Gastrocnemius medialis (tissue), 4 donors: ENCODE data around the gene MEP1A. TPM values are rescaled to one million over a fixed set of nuclear protein-coding genes. Genes with fewer than 3 reads are reported as not detected.
"Not testable (repeated sequence)": the region's sequence is repeated elsewhere in the genome, so short reads cannot be mapped to it uniquely, and the experiment has no call there.

Experiments
- ATAC-seq, 2 donors: fragments of 150-250 bp; one replicate each; pipeline ENCODE4 v1.9.1; 2016
- DNase-seq, 2 donors: peaks; one replicate each; pipeline ENCODE4 v3.0.0-alpha.2; 2019
- H3K27ac ChIP-seq, 4 donors: fragments of 200-600 bp; sonication (generic); 1 replicate in 1 of 4; 2 replicates in 3 of 4; pipeline ENCODE4 v1.5.1; 2016 to 2018; ENCODE audit warnings: mild to moderate bottlenecking in 2 of 4, moderate library complexity in 1 of 4
- H3K27me3 ChIP-seq, 3 donors: fragments of 200-600 bp; sonication (generic) in 2 of 3; 1 replicate in 1 of 3; 2 replicates in 2 of 3; pipeline versions ENCODE4 v1.5.1 to v1.6.0; 2016 to 2019; ENCODE audit warnings: mild to moderate bottlenecking in 1 of 3, moderate library complexity in 1 of 3
- H3K36me3 ChIP-seq, 2 donors: fragments of 200-600 bp; sonication (generic) in 1 of 2; one replicate each; pipeline ENCODE4 v1.5.1; 2017 to 2018
- H3K4me1 ChIP-seq, 2 donors: fragments of 200-600 bp; sonication (generic) in 1 of 2; one replicate each; pipeline ENCODE4 v1.5.1; 2016 to 2017; ENCODE audit warnings: mild to moderate bottlenecking in 2 of 2
- H3K4me3 ChIP-seq, 4 donors: fragments of 200-600 bp; sonication (generic) in 3 of 4; 1 replicate in 1 of 4; 2 replicates in 3 of 4; pipeline ENCODE4 v1.5.1; 2016 to 2019; ENCODE audit warnings: mild to moderate bottlenecking in 2 of 4
- H3K9me3 ChIP-seq, 3 donors: fragments of 200-600 bp; sonication (generic) in 2 of 3; 1 replicate in 1 of 3; 2 replicates in 2 of 3; pipeline ENCODE4 v1.5.1; 2016 to 2019
- CTCF ChIP-seq, 5 experiments: fragments of 450-650 bp in 3 of 5; fragments of 200-600 bp in 2 of 5; sonication (generic) in 2 of 5; IDR thresholded peaks in 4 of 5; conservative IDR thresholded peaks in 1 of 5; 1 replicate in 4 of 5; 2 replicates in 1 of 5; pipeline ENCODE4 v1.5.1; 2016 to 2019; ENCODE audit warnings: antibody characterized with exemption in 5 of 5, mild to moderate bottlenecking in 3 of 5, moderate library complexity in 3 of 5
- POLR2A ChIP-seq, 2 donors: fragments of 450-650 bp; IDR thresholded peaks; one replicate each; pipeline ENCODE4 v1.6.1; 2017; ENCODE audit warnings: antibody characterized with exemption in 2 of 2, mild to moderate bottlenecking in 2 of 2, moderate library complexity in 2 of 2
- in situ Hi-C, 4 donors: fragments of 200-750 bp; cut with MboI; loops; one replicate each; pipeline versions ENCODE4 v1.15.0 to v1.8.0; 2017; ENCODE audit warnings: low sequenced_read_pairs in 4 of 4
- intact Hi-C: fragments of 100-400 bp; cut with DNase I; formaldehyde crosslinking; loops from one replicate; pipeline ENCODE4 v1.15.1; 2023; ENCODE audit warnings: low total_unique reads
- total RNA-seq, 4 donors: library from RNA; depleted of rRNA; stranded (reverse); fragments of >200 nt; gene quantifications; one replicate each; pipeline versions ENCODE4 v1.1.0 to v1.2.3, GENCODE V29; 2016

Gene MEP1A
- total RNA-seq, 4 donors from 2014 or later, result 1.00 TPM; not detected in 3

GRCh38 chr6:46850792-46851191, 57.6 kb downstream of the MEP1A start:
- no peaks in the 10 kb centered on the region for H3K27me3 ChIP-seq
- intact Hi-C loops, result no loop called here
- no peak overlapping the region for H3K27ac ChIP-seq
- no peak for ATAC-seq
- H3K36me3 ChIP-seq, result no peaks in the 10 kb centered on the region
- H3K9me3 ChIP-seq, result no peaks in the 10 kb centered on the region
- no peak for DNase-seq
- peaks cover 3 to 20% of the 10 kb centered on the region in 2 donors for H3K4me1 ChIP-seq
- no peak overlapping the region for H3K4me3 ChIP-seq
- TF ChIP-seq CTCF (IDR thresholded peaks at IDR 0.05 in 4 of 5, conservative IDR thresholded peaks at IDR 0.05 in 1 of 5), result no peak
- no peak for TF ChIP-seq POLR2A (IDR thresholded peaks at IDR 0.05)
- in situ Hi-C loops, result loop anchor here in 1 of 4 donors (5.0 to 25.0 kb wide), 2 partner anchors 137 to 462 kb away; partner anchors contain the start of gene TNFRSF21

DNA sequence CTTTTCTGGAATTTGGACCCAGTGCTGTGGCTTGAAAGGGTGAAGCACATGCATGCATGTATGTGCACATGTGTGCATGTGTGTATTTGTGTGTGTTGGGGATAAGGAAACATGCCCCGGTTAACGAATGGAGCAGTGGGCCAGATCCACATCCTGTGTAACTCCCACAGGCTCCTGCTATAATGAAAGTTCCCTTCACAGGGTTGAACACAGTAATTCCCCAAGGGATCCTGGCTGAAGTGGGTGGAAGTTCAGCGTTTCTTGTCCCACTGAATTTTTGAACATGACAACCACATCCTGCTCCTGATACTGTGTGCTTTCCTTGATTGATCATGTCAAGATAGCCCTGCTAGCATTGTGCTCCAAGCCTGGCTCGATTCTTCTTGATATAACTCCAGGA, 58.4 kb downstream of the MEP1A start:
- H3K36me3 ChIP-seq, intact Hi-C loops, H3K9me3 ChIP-seq, H3K27me3 ChIP-seq, H3K4me3 ChIP-seq, DNase-seq, H3K27ac ChIP-seq, ATAC-seq: not testable (repeated sequence)
- in situ Hi-C loops, result loop anchor here in 1 of 4 donors (5.0 to 25.0 kb wide), 2 partner anchors 136 to 461 kb away; partner anchors contain the start of gene TNFRSF21
- H3K4me1 ChIP-seq, result peaks cover 3 to 20% of the 10 kb centered on the region in 2 donors

DNA sequence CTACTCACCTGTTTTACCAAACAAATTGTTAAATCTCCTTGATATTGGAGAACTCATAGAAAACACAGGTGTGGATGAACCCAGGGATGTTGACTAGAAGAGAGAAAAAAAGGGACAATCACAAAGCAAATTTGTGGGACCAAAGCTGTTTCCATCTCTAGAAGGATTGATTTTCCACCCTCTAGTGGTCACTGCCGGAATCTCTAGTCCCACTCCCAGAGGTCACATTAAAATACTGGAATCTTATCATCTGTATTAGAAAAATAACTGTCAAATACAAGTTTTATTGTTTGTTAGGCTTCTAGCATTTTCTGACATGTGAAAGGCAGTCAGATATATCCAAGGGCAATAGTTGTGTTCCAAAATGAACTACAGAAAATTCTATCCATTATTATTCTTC, 62.8 kb downstream of the MEP1A start:
- ATAC-seq, H3K27me3 ChIP-seq, intact Hi-C loops, H3K9me3 ChIP-seq, H3K4me3 ChIP-seq, DNase-seq, H3K4me1 ChIP-seq, H3K27ac ChIP-seq, H3K36me3 ChIP-seq: not testable (repeated sequence)
- in situ Hi-C loops, result loop anchor here in 1 of 4 donors (25.0 kb wide), 1 partner anchor 456 kb away; the partner anchor contains the start of gene TNFRSF21
- peak in 3 of 5 experiments; percentile 4 to 56 (median 40) for TF ChIP-seq CTCF (IDR thresholded peaks at IDR 0.05 in 4 of 5, conservative IDR thresholded peaks at IDR 0.05 in 1 of 5)

- in situ Hi-C loops (loop anchor here in 1 of 4 donors (25.0 kb wide), 1 partner anchor 450 kb away; the partner anchor contains the start of gene TNFRSF21), intact Hi-C loops (no loop called here)
- DNase-seq, result no peak
- no peak for TF ChIP-seq POLR2A (IDR thresholded peaks at IDR 0.05)
- TF ChIP-seq CTCF (IDR thresholded peaks at IDR 0.05 in 4 of 5, conservative IDR thresholded peaks at IDR 0.05 in 1 of 5), result no peak
- H3K27ac ChIP-seq, result no peak overlapping the region
- peaks cover 0 to 3% of the 10 kb centered on the region in 2 donors for H3K36me3 ChIP-seq
- H3K4me1 ChIP-seq, result no peaks in the 10 kb centered on the region
- ATAC-seq, result no peak
- no peaks in the 10 kb centered on the region for H3K9me3 ChIP-seq
- H3K4me3 ChIP-seq, result no peak overlapping the region
- no peaks in the 10 kb centered on the region for H3K27me3 ChIP-seq
These were observed 69.2 kb downstream of the MEP1A start for GRCh38 chr6:46862381-46862780.

GRCh38 chr6:46863791-46864190, 70.6 kb downstream of the MEP1A start:
- peaks cover 0 to 3% of the 10 kb centered on the region in 2 donors for H3K36me3 ChIP-seq

More at GRCh38 chr6:46863791-46864190, 70.6 kb downstream of the MEP1A start:
- DNase-seq (no peak), ATAC-seq (no peak)
- H3K4me3 ChIP-seq, result no peak overlapping the region
- H3K27ac ChIP-seq, result no peak overlapping the region
- H3K27me3 ChIP-seq, result no peaks in the 10 kb centered on the region
- no peak for TF ChIP-seq CTCF (IDR thresholded peaks at IDR 0.05 in 4 of 5, conservative IDR thresholded peaks at IDR 0.05 in 1 of 5)
- no peak for TF ChIP-seq POLR2A (IDR thresholded peaks at IDR 0.05)
- no peaks in the 10 kb centered on the region for H3K9me3 ChIP-seq
- no peaks in the 10 kb centered on the region for H3K4me1 ChIP-seq
- intact Hi-C loops, result no loop called here
- in situ Hi-C loops, result loop anchor here in 1 of 4 donors (25.0 kb wide), 1 partner anchor 449 kb away; the partner anchor contains the start of gene TNFRSF21
